ENCODE measurements around the gene PSAT1.

PSAT1 gene

DNA sequence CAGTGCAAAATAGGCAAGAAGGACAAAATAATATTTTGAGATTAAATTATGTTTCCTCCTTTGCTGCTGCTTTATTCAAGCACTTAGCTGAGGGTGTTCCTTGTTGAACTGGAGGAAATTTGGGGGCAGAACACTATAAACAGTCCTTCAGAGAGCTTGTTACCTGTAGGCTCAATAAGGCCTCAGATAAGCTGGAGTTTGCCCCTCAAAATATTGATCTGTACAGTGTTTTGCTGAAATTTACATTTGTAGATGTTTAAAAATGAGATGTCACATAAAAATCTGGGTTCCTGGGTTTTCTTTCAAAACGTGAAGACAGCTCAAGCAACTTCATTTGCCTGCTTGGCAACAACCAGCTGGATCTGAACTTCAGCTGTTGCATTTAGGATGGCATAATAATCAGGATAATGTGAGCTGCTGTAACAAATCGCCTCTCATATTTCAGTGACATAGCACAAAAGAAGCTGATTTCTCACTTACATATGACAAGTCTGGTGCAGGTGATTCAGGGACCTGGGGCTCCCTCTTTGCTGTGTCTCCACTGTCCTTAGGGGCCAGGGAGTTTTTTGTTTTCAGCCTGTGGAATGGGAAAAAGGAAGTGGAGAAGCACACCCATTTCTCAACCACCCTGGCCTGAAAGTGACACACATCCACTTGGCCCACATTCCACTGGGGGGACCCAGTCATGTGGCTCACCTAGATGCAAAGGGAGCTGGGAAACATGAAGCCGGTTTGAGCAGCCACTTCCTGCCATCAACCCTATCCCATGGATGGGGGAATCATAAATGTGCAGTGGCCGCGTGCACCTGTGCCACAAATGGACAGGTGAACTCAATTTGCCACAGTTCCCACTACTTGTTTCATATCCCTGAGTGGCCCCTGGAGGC is 2.4 kb upstream of the PSAT1 start:
- TF ChIP-seq, protein P1, sequence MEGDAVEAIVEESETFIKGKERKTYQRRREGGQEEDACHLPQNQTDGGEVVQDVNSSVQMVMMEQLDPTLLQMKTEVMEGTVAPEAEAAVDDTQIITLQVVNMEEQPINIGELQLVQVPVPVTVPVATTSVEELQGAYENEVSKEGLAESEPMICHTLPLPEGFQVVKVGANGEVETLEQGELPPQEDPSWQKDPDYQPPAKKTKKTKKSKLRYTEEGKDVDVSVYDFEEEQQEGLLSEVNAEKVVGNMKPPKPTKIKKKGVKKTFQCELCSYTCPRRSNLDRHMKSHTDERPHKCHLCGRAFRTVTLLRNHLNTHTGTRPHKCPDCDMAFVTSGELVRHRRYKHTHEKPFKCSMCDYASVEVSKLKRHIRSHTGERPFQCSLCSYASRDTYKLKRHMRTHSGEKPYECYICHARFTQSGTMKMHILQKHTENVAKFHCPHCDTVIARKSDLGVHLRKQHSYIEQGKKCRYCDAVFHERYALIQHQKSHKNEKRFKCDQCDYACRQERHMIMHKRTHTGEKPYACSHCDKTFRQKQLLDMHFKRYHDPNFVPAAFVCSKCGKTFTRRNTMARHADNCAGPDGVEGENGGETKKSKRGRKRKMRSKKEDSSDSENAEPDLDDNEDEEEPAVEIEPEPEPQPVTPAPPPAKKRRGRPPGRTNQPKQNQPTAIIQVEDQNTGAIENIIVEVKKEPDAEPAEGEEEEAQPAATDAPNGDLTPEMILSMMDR (conservative IDR thresholded peaks at IDR 0.05), result no peak
- H3K27ac ChIP-seq, result no peak overlapping the region

DNA sequence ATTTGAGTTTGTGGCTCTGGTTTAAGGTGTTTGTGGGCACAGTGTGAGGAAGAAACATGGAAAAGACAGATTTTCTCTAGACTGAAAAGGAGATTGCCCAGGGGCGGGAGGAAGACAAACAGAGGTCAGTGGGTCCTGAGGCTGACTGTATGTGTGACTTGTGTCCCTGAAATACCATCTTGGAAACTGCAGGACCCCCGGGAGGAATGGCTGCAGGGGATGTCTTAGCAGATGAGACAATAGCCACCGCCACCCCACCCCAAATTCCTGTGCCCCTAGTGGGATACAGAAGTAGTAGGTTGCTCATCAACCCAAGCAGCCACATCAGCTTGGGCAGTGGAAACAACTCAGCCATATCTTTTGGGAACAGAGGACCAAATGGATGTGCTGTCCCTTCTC is 1.7 kb upstream of the PSAT1 start:
- TF ChIP-seq, protein P1 (conservative IDR thresholded peaks at IDR 0.05), result no peak

DNA sequence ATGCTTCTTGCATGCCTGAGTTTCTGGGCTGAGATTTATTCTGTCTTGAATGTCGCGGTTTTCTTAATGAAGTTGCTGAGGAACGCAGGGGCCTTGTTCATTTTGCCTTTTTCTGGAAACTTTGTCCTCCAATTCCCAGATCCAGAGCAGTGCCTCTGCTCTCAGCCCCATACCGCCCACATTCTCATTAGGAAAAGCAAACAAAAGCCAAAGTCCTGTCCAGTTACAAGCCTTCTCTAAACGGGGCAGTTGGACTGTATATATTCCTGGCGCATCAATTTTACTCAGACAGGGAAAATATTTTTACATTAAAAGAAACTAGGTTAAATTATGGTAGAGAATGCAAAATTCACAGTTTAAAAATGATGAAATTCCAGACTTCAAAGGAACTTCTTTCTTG is 1.2 kb upstream of the PSAT1 start:
- TF ChIP-seq, protein P1 (conservative IDR thresholded peaks at IDR 0.05), result no peak
- peak overlapping the region; percentile 96 for H3K27ac ChIP-seq

More for the DNA sequence above, 1.7 kb upstream of the PSAT1 start:
- peak overlapping the region; percentile 96; the same call in 1 of the 2 replicates for H3K27ac ChIP-seq

DNA sequence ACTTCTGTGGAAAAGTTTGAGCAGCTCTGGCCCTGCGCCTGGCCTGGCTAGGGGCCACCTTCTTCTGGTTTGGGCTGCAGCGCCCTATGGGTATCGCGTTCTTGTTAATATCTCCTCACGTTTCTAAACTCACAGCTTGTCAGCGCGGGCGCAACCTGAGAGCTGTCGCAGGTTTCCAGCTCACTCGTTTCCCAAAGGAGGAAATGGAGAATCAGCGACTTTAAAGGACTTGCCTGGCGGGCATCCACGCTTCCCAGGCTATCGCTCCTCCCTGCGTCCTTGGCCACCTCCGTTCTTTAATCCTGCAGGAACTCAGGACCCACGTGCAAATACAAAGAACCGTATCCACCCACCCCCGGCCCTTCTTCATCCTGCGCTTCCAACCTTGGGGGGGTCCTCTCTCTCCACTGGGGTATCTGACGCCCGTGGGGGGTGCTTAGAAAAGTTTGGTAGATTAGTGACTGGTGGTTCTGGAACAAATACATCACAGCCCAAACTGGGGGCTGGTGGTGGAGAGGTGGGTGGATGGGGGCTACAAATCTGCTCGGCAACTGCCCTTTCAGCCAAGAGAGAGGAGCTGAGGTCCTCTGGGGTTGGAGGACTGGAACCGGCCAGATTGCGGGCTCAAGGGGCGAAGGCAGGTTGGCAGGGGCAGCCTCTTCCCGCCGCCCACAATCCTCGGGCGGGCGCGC is 578 bp upstream of the PSAT1 start:
- H3K27ac ChIP-seq, result peak overlapping the region; percentile 96
- TF ChIP-seq, protein P1 (conservative IDR thresholded peaks at IDR 0.05), result no peak

DNA sequence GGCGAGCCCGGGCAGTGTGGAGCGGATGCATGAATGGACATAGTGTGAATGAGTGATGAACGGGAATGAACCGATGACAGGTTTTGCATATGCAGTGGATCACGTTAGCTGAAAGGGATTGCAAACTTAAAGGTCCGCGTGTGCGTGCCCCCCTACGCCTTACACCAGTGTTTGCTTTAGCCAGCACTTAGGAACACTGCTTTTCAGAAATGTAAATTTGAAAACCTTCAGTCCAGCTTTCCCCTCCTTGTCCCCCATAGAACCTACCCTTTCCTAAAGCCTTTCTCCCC is 692 bp downstream of the PSAT1 start:
- TF ChIP-seq, protein P1 (conservative IDR thresholded peaks at IDR 0.05), result no peak
- peak overlapping the region; percentile 96 for H3K27ac ChIP-seq

DNA sequence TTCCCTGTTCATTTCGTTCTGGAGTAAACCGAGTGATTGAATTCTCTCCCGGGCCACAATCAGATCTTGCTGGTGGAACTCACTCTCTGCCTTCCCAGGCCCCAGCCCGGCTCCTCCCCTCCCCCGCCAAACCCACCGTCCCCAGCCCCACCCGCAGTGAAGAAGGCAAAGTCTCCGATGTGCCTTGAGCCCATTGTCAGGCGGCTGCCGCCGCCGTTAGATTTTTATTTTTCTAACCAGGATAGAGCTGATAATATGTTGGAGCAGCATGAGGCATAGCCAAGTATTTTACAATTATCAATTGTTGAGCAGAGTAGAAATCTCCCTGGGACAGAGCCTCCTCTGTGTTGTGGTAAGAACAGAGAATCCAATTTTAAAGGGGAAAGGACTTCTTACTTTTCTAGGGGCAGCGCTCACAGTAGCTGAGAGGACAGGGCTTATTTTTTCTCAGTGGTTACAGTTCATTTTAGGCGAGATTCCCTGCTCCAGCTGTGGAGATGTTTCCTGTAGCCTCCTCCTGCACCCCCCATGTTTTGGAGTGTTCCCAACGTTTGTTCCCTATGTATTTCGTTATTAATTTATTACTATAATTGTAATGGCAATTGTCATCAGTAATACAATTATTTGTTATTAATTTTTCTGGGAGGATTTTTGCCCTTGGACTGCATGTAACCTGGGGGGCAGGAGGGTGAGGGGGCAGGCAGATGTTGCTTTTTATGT is 1.3 kb downstream of the PSAT1 start:
- TF ChIP-seq, protein P1 (conservative IDR thresholded peaks at IDR 0.05), result no peak
- peak overlapping the region; percentile 96 for H3K27ac ChIP-seq

DNA sequence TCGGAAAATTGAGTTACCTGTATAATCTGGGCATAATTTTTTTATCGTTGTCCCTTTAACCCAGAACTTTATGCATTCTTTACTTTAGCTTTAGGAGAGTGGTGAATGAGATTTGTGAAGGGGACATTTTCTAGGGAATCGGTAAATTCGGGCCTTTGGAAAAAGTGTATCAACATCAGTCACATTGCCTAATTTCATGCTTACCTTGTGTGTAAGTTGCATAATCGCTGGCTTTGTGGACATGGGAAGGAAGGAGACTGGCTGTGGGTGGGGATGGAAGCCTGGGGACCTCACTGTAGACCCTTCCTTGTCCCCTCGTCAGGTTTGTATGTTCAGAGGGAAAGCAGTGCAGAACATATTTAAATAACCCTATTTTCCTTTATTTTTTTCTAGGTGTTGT is 3.3 kb downstream of the PSAT1 start:
- no peak overlapping the region for H3K27ac ChIP-seq
- TF ChIP-seq, protein P1 (conservative IDR thresholded peaks at IDR 0.05), result no peak
